Superior temporal gyrus (tissue), 1 donor: ENCODE data around the gene STRBP.
"Not testable (repeated sequence)": the region's sequence is repeated elsewhere in the genome, so short reads cannot be mapped to it uniquely, and the experiment has no call there.

Source experiments
- DNase-seq: peaks from one replicate; pipeline ENCODE4 v3.0.0-alpha.2; 2016; ENCODE audit errors: extremely low spot score

The STRBP gene

DNA sequence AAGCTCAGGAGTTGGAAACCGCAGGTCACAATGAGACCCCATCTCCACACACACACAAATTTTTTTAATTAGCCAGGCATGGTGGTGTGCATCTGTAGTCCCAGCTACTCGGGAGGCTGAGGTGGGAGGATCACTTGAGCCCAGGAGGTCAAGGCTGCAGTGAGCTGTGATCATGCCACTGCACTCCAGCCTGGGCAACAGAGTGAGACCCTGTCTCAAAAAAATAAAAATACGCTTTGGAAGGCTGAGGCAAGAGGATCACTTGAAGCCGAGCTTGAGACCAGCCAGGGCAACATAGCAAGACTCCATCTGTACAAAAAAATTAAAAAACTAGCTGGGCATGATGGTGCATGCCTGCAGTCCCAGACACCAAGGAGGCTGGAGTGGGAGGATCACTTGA, 19.2 kb downstream of the STRBP start:
- not testable (repeated sequence) for DNase-seq

DNA sequence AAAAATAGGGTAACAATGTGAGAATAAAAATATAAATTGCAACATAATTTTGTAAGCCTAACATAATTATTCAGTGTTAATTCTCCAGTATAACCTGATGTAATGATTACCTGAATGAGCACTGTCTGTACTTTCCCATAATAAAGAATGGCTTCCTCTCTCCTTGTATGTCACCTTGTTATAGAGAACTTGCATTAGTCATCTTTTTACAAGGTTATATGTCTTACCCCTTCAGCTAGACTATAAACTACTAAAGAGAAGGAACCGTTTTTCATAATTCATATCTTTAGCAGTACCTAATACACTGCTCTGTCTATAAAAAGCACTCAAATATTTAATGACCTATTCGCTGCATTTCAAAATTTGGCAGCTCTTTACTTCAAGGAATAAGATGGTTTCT, 19.8 kb downstream of the STRBP start:
- no peak for DNase-seq

DNA sequence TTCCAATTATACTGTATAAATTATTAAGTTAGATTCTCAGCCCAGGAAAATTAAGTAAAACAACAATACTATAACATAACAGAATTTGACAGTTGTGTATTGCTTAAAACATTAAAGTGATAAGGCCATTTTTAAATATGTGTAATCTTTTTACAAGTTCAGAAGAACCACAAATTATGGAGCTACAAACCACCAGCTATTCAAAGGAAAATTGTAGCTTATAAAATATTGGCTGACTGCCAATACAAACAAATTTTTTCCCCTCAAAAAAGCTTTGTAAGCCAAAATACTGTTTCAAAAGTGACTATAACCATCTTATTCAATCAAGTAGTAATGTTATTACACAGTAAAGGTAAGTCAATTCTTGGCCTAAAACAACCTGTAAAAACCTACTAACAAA, 21.9 kb downstream of the STRBP start:
- DNase-seq: no peak

DNA sequence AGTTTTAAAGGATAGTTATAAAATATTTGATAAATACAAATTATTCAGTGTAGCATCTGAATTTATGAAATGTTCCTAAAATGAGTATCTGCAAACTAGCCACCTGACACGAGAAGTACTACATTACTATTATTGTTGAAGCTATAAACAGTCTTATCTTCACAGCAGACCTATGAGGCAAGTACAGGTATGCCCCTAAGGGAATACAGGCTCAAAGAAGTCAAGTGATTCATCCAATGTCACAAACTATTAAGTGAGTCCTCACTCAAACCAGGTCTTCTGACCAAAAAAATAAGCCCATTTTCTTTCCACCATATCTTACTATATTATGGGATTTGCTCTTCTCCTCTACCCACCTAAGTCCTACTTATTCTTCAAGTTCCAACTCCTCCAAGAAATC, 28.7 kb downstream of the STRBP start:
- no peak for DNase-seq

DNA sequence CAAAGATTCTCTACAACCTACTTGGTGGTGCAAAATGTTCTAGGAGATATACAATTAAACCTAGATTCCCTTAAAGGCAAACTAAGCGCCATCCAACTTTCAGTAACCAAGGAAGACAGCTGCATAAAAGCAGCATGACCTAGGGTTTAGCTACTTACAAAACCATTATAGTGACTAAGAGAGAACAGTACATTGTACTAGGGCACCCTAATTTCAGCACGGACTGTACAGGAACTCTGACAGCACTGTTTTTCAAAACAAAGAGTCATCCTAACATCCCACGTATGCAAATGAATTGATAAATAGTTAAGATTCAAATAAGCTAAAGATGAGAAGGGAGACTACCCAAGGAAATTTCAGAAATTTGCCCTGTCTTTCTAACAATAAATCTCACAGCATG, 30.0 kb downstream of the STRBP start:
- no peak for DNase-seq

DNA sequence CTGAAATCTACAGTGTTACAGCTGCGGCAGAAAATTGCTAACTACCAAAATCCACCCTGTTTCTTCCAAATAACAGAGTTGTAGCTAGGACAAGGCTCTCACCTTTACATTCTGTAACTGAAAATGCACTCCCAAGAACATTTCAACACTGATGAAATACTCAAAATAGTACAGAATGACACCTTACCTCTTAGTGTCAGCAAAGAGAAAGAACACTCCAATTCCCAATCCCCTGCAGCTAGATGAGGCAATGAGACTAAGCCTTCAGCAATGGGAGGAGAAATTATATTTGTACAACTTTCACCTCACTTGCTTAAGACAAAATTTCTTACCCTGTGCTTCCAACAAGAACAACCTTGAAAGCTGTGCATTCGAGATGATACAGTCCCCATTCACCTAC, 31.2 kb downstream of the STRBP start:
- DNase-seq: no peak

DNA sequence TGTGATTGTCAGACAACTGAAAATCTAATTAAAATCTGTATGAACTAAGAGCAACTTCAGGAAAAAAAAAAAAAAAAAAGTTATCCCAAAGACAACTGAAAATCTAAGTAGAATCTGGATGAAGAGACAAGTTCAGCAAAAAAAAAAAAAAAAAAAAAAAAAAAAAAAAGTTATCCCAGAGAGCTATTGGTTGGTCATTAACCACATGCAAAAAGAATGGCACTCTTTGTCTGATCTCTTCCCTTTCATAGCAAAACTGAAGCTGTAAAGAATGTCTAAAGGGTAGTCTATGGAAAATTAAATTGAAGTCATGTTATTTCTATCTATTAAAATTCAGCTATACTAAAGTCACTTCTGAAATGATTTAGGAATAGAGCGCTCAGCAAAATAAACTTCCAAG, 32.9 kb downstream of the STRBP start:
- DNase-seq: no peak

DNA sequence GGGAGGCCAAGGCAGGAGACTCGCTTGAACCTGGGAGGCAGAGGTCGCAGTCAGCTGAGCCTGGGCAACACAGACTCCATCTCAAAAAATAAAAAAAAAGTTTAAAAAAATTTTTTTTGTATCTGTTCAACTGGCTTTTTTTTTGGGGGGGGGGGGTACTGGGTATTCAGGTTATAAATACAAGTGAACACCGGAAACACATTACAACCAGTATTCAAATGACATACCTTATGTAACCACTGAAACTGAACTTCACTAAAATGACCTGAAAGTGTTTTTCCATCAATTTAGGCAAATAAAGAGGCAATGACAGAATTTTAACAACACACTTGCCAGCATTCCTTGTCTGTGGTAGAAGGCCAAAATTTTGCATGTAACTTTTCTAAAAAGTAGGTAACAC, 33.5 kb downstream of the STRBP start:
- no peak for DNase-seq

DNA sequence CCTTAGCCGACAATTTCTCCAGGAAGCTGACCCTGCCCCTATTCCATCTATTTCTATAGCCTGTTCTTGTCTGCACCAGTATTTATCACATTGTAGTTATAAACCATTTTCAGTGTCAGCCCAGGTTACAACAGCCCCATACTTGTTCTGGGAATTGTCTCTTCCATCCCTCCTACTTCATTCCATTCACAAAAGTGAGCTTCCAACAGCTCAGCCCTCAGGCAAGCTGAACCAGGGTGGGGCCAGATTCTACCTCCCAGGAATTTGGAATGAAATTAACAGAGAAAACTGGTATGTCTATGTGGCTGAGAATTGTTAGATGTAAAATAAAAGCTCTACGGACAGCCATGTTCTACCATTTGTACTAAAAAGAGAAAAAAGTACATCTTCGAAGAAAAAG, 36.1 kb downstream of the STRBP start:
- no peak for DNase-seq

DNA sequence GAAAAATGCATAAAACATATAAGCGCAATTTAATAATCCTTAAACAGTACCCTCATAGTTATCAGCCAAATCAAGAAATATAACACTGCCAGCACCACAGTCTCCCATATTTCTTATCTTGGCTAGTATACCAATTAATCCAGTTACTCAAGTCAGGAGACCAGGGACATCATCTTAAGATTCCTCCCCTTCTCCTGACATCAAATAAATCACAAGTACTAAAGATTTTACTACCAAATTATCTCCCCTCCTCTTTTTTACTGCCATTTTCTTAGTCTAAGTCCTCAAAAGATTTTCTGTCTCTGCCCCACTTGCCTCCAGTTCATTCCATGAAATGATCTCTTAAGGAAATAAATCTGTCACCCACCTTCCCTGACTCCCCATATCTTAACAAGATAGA, 37.0 kb downstream of the STRBP start:
- no peak for DNase-seq

DNA sequence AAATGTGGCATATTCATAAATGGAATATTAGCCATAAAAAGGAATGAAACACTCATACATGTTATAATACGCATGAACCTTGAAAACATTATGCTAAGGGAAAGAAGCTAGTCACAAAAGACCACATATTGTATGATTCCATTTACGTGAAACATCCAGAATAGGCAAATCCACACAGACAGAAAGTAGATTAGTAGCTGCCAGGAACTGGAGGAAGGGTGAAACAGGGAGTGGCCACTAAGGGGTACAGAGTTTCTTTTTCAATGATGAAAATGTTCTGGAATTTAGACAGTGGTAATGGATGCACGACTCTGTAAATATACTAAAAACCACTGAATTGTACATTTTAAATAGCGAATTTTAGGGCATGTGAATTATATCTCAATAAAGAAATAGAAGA, 39.4 kb downstream of the STRBP start:
- no peak for DNase-seq

DNA sequence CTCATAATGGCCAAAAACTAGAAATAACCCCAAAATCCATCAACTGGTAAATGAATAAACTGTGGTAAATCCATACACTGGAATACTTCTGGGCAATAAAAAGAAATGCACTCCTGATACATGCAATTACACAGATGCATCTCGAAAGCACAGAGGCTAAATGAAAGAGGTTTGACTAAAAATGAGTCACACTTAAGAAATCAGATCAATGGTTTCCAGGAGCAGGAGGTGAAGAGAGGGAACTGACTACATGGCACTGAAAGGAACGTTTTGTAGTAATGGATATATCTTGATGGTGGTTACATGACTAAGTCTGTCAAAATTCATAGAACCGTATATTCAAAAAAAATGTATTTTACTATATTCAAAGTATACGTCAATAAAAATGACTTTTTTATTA, 42.4 kb downstream of the STRBP start:
- DNase-seq: no peak

DNA sequence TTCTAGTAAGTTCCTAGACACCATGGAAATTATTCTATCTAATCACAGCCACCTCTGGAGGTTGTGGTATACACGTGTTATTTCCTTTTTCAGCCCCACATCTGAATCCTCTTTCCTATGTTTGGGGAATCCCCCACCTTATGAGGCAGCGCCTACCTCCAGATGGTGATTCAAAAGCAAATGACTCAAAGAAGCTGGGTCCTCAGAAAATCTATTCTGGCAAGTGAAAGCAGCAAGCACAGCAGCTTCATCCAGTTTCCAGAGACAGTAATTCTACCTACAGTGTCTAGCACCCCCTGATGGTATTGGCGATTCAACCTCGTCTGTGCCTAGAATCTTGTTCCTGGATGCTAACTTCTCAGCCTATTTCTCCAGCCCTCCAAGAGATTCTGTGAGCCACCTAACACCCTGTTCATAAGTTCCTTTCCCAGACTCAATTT, 43.0 kb downstream of the STRBP start:
- DNase-seq: peak; percentile 76

DNA sequence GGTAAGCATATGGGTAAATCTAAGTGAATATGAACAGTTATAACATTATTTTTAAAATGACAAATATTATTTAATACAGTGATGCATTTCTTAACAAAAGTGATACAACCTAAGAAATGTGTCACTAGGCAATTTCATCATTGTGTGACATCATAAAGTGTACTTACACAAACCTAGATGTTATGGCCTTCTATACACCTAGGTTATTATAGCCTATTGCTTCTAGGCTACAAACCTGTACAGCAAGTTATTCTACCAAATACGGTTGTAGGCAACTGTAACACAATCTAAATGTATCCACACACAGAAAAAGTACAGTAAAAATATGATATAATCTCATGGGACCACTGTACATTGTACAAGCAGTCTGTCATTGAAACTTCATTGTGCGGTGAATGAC, 48.3 kb downstream of the STRBP start:
- DNase-seq: no peak

DNA sequence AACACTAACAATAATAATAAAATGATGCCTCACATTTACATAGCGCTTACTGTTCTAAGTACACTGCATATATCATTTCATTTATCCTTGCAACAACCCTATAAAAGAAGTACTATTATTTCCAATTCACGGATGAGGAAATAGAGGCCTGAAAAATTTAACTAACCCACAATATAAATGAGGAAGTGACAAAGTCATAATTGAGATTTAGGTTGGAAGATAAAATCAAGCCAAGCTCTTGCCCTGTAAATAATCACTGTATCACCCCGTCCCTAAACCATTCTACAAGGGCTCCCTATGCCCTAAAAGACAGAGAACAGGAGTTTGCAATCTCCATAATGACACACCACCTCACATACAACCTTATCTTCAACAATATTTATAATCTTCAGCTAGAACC, 49.6 kb downstream of the STRBP start:
- DNase-seq: no peak

DNA sequence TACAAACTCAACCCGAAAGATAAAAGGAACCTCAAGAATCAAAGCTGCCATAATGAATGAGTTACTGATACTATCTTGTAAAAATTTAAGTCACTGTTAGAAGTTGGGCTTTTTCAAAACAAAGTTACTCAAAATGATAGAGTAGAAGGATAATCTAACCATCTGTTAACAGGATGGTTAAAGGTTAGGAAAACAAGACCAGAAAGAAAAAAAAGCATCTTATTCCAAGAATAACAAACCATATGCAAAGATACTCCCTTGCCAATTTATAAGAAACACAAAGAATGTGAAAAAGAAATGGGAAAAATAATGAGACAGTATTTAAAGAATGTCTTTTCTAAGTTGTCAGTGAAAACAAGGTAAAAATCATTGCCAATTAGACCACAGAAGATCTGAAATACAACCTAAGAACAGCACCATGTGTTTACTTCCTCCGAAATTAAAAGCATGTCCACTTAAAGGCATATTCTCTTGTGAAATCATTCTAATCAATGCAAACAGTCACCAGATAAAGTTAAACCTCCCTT, 51.2 kb downstream of the STRBP start:
- no peak for DNase-seq

DNA sequence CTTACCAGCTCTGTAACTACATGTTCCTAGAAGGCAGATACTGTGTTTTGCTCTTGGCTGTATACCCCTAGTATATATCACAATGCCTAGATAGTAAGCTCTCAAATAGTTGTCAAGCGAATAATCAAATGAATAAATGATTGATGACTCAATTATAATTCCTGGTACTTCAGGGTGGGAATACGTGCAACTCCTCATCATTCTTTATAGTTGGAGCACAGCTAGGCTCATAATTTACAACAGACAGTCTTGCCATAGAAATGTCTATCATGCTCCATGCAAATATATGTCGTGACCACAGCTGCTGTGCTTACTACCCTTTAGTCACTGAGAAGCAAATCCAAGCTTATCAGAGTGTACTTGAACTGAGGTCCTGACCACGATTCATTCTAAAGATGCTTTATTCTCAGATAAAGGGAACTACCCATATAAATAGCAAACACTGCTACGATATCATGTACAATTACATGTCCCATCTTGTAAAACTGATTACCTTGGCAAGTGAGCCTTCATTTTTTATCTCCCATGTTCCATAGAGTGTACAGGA, 52.1 kb downstream of the STRBP start:
- no peak for DNase-seq

DNA sequence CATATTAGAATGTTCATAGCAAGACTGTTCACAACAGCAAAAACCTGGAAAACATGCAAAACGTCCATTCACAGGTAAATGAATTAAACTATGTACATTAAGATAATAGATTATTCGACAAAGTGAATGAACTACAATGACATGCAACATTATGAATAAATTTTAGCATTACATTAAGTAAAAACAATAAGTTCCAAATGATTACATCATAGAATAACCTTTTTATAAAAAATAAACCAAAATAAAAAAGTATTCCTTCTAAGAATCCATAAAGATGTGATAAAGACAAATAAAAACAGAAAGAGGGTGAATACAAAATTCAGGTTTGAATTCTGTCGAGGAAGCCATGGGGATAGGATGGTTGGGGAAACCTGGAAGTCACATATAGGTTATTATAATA, 57.3 kb downstream of the STRBP start:
- DNase-seq: no peak

DNA sequence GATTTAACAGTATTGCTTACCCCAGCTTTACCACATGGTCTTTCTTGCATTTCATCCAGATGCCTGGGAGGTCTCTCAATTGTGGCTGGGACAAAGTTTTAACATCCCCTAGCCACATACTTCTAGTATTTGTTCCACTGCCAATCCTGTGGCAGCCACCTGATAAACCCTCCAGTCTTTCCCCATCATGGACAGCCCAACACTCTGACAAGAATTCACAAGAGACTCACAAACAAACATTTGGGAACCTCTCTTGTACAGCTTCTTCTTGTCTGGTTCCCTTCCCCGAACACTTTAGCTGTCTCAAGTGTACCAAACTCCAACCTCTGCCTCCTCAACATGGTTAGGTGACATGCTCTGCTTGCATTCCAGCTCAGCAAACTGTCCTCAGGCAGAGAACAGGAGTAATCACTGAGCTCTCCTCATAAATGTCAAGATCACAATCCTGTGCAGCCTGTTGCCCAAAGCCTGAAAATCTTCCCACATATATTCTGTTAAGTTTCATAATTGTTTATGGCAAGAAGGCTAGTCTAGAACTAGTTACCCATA, 59.7 kb downstream of the STRBP start:
- no peak for DNase-seq

DNA sequence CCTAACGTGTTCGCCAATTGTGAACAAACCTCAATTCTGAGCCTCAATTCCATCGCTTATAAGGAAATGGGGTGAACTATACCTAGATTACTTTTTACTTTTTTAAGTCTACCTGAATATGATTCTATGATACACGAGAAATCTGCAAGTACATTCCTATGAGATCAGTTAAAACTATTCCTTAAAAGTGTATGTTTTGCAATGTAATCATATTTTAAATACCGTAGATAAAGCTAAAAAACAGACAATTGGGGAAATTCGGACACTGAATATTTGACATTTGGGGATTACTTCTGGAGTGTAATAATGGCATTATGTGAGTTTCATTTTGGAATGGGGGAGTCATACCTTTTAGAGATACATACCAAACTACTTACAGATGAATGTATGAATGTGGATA, 62.3 kb downstream of the STRBP start:
- DNase-seq: no peak

DNA sequence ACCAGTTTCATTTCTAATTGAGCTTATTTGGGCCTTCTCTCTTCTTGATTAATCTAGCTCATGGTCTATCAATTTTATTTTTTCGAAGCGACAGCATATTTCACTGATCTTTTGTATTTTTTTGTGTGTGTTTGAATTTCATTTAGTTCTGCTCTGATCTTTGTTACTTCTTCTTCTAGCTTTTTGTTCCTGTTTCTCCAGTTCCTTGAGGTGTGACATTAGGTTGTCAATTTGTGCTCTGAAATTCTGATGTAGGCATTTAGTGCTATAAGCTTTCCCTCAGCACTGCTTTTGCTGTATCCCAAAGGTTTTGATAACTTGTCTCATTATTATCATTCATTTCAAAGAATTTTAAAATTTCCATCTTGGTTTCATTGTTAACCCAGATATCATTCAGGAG, 67.3 kb downstream of the STRBP start:
- DNase-seq: no peak

DNA sequence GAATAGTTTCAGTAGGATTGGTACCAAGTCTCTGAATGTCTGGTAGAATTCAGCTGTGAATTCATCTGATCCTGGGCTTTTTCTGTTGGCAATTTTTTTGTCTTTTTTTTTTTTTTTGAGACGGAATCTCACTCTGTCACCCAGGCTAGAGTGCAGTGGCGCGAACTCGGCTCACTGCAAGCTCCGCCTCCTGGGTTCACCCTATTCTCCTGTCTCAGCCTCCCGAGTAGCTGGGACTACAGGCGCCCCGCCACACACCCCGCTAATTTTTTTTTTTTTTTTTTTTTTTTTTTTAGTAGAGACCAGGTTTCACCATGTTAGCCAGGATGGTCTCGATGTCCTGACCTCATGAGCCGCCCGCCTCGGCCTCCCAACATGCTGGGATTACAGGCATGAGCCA, 67.9 kb downstream of the STRBP start:
- DNase-seq: not testable (repeated sequence)

DNA sequence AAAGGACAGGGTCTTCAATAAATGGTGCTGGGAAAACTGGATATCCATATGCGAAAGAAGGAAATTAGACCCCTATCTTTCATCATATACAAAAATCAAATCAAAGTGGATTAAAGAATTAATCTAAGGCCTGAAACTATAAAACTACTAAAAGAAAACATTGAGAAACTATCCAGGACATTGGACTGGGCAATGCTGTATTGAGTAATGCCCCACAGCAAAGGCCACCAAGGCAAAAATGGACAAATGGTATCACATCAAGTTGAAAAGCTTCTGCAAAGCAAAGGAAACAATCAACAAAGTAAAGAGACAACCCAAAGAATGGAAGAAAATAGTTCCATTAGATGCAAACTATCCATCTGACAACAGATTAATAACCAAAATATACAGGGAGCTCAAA, 72.3 kb downstream of the STRBP start:
- no peak for DNase-seq

DNA sequence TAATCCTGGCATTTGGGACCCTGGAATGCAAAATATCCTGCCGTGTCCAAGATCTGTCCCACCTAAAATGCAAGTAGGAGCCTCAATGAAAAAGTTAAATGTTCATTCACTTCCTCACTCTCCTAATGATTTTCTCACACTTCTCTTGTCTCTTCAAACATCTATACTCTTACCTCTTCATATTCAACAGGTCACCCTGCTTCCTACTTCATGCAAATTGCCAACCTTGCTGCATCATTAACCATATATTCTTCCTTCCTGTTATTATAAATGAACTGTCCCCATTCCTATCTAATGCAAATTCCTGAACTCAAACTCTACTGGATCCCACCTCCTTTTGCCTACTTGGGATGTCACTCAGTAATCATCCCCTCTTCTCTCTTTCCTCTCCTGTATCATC, 74.4 kb downstream of the STRBP start:
- DNase-seq: no peak
